Measurements from ENCODE around the gene CTSK.

DNA sequence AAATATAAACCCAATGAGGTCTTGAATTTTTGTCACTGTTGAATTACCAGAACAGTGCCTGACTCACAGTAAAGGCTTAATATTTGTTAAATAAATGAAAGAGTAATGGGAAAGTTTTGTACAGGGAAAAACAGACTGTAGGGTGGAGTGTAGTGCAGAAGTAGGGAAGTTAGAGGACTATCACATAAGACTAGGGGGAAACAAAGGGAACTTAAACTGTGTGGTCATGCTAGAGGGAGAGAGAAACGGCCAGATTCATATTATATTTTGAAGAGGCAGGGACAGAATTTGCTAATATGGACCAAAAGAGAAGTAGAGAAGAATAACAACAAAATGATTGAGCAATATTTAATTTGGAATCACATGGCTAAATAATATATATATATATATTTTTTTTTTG lies 14.8 kb downstream of the CTSK start:
- no peak for TF ChIP-seq POLR2A (IDR thresholded peaks at IDR 0.05; ENCODE audit: low read length)
- no peak for TF ChIP-seq GATA1 (IDR thresholded peaks at IDR 0.05; ENCODE audit: low read depth, low read length)

Data from erythroblast (primary cell).